Heart right ventricle (tissue), 16 donors: ENCODE measurements around the gene USP14. TPM values are rescaled to one million over a fixed set of nuclear protein-coding genes. Genes with fewer than 3 reads are reported as not detected.
"Not testable (repeated sequence)": the region's sequence is repeated elsewhere in the genome, so short reads cannot be mapped to it uniquely, and the experiment has no call there.

Experiments
- ATAC-seq, 8 donors: fragments of 200-7000 bp; cut with Tn5 transposase; one replicate each; pipeline ENCODE4 v1.9.1; 2020; ENCODE audit warnings: mild to moderate bottlenecking in 8 of 8, moderate library complexity in 8 of 8, moderate number of reproducible peaks in 1 of 8
- DNase-seq, 2 donors: peaks; one replicate each; pipeline ENCODE4 v3.0.0-alpha.2; 2020
- H3K27ac ChIP-seq, 10 donors: fragments of 200-600 bp; sonication (generic) in 2 of 10; one replicate each; pipeline versions ENCODE4 v1.5.0 to v1.8.0; 2020 to 2022; ENCODE audit warnings: mild to moderate bottlenecking in 3 of 10
- H3K27me3 ChIP-seq, 7 donors: fragments of 200-600 bp; one replicate each; pipeline ENCODE4 v1.8.0; 2021 to 2022; ENCODE audit warnings: mild to moderate bottlenecking in 2 of 7
- H3K36me3 ChIP-seq, 9 donors: fragments of 200-600 bp; sonication (generic) in 1 of 9; one replicate each; pipeline versions ENCODE4 v1.5.0 to v1.8.0; 2020 to 2022; ENCODE audit warnings: mild to moderate bottlenecking in 2 of 9
- H3K4me1 ChIP-seq, 9 donors: fragments of 200-600 bp; sonication (generic) in 1 of 9; one replicate each; pipeline versions ENCODE4 v1.5.0 to v1.8.0; 2020 to 2022; ENCODE audit warnings: mild to moderate bottlenecking in 4 of 9
- H3K4me3 ChIP-seq, 10 donors: fragments of 200-600 bp; sonication (generic) in 2 of 10; one replicate each; pipeline versions ENCODE4 v1.5.0 to v1.8.0; 2020 to 2022; ENCODE audit warnings: mild to moderate bottlenecking in 7 of 10, moderate library complexity in 2 of 10
- H3K9me3 ChIP-seq, 11 donors: fragments of 200-600 bp in 10 of 11; sonication (generic) in 2 of 11; one replicate each; pipeline versions ENCODE4 v1.5.0 to v1.8.0; 2013 to 2022; ENCODE audit warnings: mild to moderate bottlenecking in 2 of 11, control low read depth in 1 of 11, moderate library complexity in 1 of 11
- CTCF ChIP-seq, 9 donors: fragments of 200-600 bp; sonication (generic) in 2 of 9; IDR thresholded peaks; one replicate each; pipeline versions ENCODE4 v1.5.0 to v1.8.0; 2021 to 2022; ENCODE audit warnings: antibody characterized with exemption in 9 of 9, mild to moderate bottlenecking in 5 of 9, moderate library complexity in 1 of 9
- WGBS, 2 donors: extraction: QIAGEN DNeasy Blood & Tissue Kit; methylation state at CpG; one replicate each; pipeline ENCODE4 v1.1.7; 2013; ENCODE audit warnings: inconsistent platforms in 1 of 2; 5-methylcytosine and 5-hydroxymethylcytosine counted together
- intact Hi-C, 10 donors: fragments of 100-400 bp; cut with DNase I; formaldehyde crosslinking; loops; one replicate each; pipeline versions ENCODE4 v1.11.1 to v1.14.2; 2022
- polyA plus RNA-seq, 2 donors: library from polyadenylated mRNA; stranded (reverse); fragments of 200-250 nt; gene quantifications; one replicate each; pipeline ENCODE4 v1.2.3, GENCODE V29; 2013
- total RNA-seq, 10 donors: library from RNA; stranded (reverse); fragmentation: NEBNext Ultra II Directional in 3 of 10; extraction: Animal tissue kit (Norgen Biotek cat#: 25700) in 3 of 10; gene quantifications; one replicate each; pipeline versions ENCODE4 v1.2.1 to v1.2.4, GENCODE V29; 2021 to 2023
- donor health status: Arrhythmogenic right ventricular cardiomyopathy.
- donor health status: ischemic (EF 13 %, LVEDD 7.1; RV severe dilation, severe dysfunction).
- donor health status: healthy with polysubstance abuse.
- donor health status: DM: no; HTN: yes; CAD: no.
- donor health status: DM: no; HTN: no; CAD: no.
- donor health status: ischemic (EF 25% LVEDD 6.9; RV normal size, moderate dysfunction).
- donor health status: ischemic (EF 25% LVEDD 5.7; RV mildly dilated, moderate dysfunction).
- donor health status: healthy.
- donor health status: DM: yes; HTN: yes; CAD: no.
- donor health status: Ischemic cardiomyopathy.
- donor health status: ischemic (EF 35%, LVEDD 5.7; RV mildly dilated, moderate dysfunction).
- donor health status: nonischemic (EF 11% LVEDD 7.7; RV severe dilation, severe dysfunction).
- donor health status: DM: yes; HTN: yes; CAD: no.
- donor health status: PGD.
- donor health status: ischemic (EF 29% LVEDD 5.4; RV normal size, mild dysfunction).
- donor health status: nonischemic (EF 23%, LVEDD 6.1; RV moderate dilation, normal function).

The USP14 gene
- total and polyA plus RNA-seq, 12 donors, result 15.3 to 53.3 (median 48.4) TPM

DNA sequence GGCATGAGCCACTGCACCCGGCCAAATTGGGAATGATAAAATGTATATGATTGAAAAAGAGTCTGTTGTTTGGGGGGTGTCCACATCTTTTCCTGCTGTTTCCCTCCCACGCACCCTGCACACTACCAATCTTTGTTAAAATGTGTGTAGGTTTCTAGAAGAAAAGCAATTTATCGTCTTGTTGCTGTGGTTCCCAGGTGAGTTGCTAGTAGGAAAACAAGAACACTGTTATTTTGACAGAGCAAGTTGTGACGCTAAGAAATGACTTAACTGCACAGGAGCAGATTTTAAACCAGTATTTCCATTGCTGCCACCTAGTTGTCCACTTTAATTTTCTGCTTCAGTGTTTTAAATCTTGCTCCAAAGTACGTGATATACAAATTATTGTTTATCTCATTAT is 21.0 kb upstream of the USP14 start:
- WGBS, 2 donors, result 69 to 73% methylated on average over 5 of the region's 5 CpGs
- intact Hi-C loops, result no loop called here
- no peak overlapping the region for H3K27ac ChIP-seq

GRCh38 chr18:140670-141266 is 17.6 kb upstream of the USP14 start:
- H3K4me1 ChIP-seq, result no peaks in the 10 kb centered on the region
- no peak overlapping the region for H3K4me3 ChIP-seq
- H3K9me3 ChIP-seq, result no peaks in the 10 kb centered on the region
- intact Hi-C loops, result no loop called here
- 79 to 80% methylated on average over 7 of the region's 7 CpGs for WGBS, 2 donors
- DNase-seq (no peak), ATAC-seq (no peak)
- no peak for TF ChIP-seq CTCF (IDR thresholded peaks at IDR 0.05)
- H3K27ac ChIP-seq, result no peak overlapping the region
- H3K27me3 ChIP-seq, result peaks cover 0 to 14% (median 0%) of the 10 kb centered on the region in 7 donors
- H3K36me3 ChIP-seq, result no peaks in the 10 kb centered on the region

More for the DNA sequence above, 21.0 kb upstream of the USP14 start:
- no peaks in the 10 kb centered on the region for H3K36me3 ChIP-seq
- DNase-seq, result no peak
- no peak overlapping the region for H3K4me3 ChIP-seq
- TF ChIP-seq CTCF (IDR thresholded peaks at IDR 0.05), result no peak
- ATAC-seq, result no peak
- H3K9me3 ChIP-seq, result no peaks in the 10 kb centered on the region
- no peaks in the 10 kb centered on the region for H3K27me3 ChIP-seq
- no peaks in the 10 kb centered on the region for H3K4me1 ChIP-seq

- H3K9me3 ChIP-seq, H3K36me3 ChIP-seq, DNase-seq, ATAC-seq, H3K4me1 ChIP-seq, H3K4me3 ChIP-seq, intact Hi-C loops, H3K27ac ChIP-seq: not testable (repeated sequence)
- 73 to 76% methylated on average over 7 of the region's 7 CpGs for WGBS, 2 donors
- peaks cover 0 to 18% (median 6%) of the 10 kb centered on the region in 7 donors for H3K27me3 ChIP-seq
These were observed 15.6 kb upstream of the USP14 start for GRCh38 chr18:142624-143296.

GRCh38 chr18:148841-149240 is 9.5 kb upstream of the USP14 start:
- intact Hi-C loops, result no loop called here
- WGBS, 2 donors, result 77 to 82% methylated on average over 6 of the region's 6 CpGs
- Histone ChIP-seq H3K9me3 (no peaks in the 10 kb centered on the region), H3K36me3 (no peaks in the 10 kb centered on the region), H3K4me3 (no peak overlapping the region), H3K27ac (no peak overlapping the region), H3K4me1 (no peaks in the 10 kb centered on the region), H3K27me3 (peaks cover 0 to 43% (median 18%) of the 10 kb centered on the region in 7 donors)
- DNase-seq, result no peak
- no peak for TF ChIP-seq CTCF (IDR thresholded peaks at IDR 0.05)
- no peak for ATAC-seq

DNA sequence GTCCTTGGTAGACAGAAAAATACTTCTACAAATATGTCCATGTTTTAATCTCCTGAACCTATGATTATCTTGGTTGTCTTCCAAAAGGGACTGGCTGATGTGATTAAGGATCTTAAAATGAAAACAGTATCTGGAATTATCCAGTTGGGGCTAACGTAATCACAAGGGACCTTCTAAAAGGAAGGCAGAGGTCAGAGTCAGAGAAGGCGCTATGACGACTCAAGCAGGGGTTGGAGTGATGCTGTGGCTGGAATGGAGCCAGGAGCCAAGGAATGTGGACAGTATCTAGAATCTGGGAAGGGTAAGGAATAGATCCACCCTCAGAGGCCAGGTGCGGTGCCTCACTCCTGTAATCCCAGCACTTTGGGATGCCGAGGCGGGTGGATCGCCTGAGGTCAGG is 4.2 kb upstream of the USP14 start:
- no peak overlapping the region for H3K27ac ChIP-seq
- ATAC-seq (no peak), DNase-seq (no peak)
- no peak for TF ChIP-seq CTCF (IDR thresholded peaks at IDR 0.05)
- H3K4me3 ChIP-seq, result no peak overlapping the region
- H3K9me3 ChIP-seq, result no peaks in the 10 kb centered on the region
- 63 to 65% methylated on average over 7 of the region's 7 CpGs for WGBS, 2 donors
- H3K4me1 ChIP-seq, result peaks cover 0 to 6% (median under 1%) of the 10 kb centered on the region in 9 donors
- intact Hi-C loops, result no loop called here
- H3K36me3 ChIP-seq, result no peaks in the 10 kb centered on the region
- H3K27me3 ChIP-seq, result peaks cover 0 to 18% (median 9%) of the 10 kb centered on the region in 7 donors
